ENCODE results near the gene FYB1. TPM values are rescaled to one million over a fixed set of nuclear protein-coding genes. Genes with fewer than 3 reads are reported as not detected.
A peak's percentile ranks its signal among the peaks of the same experiment; 100 is the strongest.

The FYB1 gene
- total RNA-seq, 1 donor from 2014 or later = 0.31 TPM

DNA sequence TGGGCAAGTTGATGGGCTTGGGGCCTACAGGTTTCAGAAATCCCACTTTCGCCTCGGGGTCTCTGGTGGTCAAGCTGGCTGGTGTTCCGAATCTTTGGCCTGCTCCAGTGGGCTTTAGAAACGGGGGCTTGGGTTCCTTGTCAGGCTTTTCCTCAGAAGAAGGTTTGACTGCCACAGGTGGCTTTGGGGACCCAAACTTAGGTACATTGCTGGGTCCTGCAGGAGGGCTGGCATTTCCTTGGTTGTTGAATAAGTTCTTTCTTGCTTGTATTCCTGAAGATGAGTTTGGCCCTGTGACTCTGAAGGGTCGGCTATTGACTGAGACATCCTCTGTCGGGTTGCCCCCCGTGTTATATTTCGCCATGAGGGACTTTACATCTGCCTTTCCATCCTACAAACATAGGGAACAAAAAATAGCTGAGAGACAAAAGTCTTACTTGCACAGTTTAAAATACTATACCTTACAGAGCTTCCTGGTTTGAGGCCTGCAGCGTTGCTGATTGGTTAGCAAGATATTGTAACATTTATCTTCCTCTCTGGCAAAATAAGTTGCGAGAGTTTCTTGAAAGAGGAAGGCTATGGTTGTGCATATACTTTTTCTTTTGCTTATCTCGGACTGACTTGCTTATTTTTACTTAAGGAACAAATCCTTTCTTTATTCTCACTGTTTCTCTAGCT, 16.6 kb downstream of the FYB1 start:
- no peak for DNase-seq (ENCODE audit: low spot score)
- H3K4me1 Mint-ChIP-seq (ENCODE audit: unreplicated experiment) = peaks cover 14% of the 10 kb centered on the region
- no peaks in the 10 kb centered on the region for H3K9me3 Mint-ChIP-seq (ENCODE audit: unreplicated experiment)
- no peak overlapping the region for H3K4me3 Mint-ChIP-seq (ENCODE audit: unreplicated experiment)
- H3K36me3 Mint-ChIP-seq (ENCODE audit: low read depth, unreplicated experiment) = no peaks in the 10 kb centered on the region
- TF ChIP-seq, protein P1, sequence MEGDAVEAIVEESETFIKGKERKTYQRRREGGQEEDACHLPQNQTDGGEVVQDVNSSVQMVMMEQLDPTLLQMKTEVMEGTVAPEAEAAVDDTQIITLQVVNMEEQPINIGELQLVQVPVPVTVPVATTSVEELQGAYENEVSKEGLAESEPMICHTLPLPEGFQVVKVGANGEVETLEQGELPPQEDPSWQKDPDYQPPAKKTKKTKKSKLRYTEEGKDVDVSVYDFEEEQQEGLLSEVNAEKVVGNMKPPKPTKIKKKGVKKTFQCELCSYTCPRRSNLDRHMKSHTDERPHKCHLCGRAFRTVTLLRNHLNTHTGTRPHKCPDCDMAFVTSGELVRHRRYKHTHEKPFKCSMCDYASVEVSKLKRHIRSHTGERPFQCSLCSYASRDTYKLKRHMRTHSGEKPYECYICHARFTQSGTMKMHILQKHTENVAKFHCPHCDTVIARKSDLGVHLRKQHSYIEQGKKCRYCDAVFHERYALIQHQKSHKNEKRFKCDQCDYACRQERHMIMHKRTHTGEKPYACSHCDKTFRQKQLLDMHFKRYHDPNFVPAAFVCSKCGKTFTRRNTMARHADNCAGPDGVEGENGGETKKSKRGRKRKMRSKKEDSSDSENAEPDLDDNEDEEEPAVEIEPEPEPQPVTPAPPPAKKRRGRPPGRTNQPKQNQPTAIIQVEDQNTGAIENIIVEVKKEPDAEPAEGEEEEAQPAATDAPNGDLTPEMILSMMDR (IDR thresholded peaks at IDR 0.05; ENCODE audit: unreplicated experiment) = no peak
- H3K27ac Mint-ChIP-seq (ENCODE audit: unreplicated experiment) = no peak overlapping the region
- H3K27me3 Mint-ChIP-seq (ENCODE audit: unreplicated experiment) = peaks cover 2% of the 10 kb centered on the region

DNA sequence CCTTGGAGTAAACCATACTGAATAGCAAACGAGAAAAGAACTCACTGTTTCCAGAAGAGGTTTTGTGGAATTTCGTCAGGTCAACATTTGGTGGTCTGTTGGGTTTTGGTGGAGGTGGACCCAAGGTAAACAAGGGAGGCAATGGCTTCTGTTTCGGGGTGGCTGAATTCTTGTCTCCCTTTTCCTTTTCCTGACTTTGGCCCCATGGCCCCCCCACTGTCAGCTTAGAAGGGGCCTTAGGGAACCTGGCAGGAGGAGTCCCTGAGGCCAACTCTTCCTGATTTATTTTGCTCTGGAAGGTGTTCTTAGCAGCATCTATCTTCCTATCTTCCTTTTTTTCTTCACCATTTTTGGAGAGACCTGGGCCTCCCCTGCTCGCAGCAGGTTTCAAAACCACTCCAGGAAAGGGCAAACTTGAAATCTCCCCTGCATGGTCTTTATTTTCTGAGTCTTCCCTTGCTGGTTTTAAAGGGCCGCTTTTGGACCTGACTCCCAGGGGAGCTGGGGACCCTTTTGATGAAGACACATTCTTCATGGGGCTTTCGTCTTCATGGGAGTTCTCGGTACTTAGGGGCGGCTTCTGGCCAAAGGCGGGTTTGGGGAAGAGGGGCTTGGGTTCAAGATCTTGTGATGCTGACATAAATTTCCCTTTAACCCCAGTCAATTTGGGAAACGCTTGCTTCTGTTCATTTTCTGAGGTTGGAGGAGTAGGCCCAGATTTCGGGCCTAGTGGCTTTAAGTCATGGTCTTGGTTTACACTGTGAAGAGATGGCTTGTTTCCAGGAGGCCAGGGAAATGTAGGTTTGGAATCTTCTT, 17.4 kb downstream of the FYB1 start:
- H3K27ac Mint-ChIP-seq (ENCODE audit: unreplicated experiment) = peak overlapping the region; percentile 28
- H3K4me3 Mint-ChIP-seq (ENCODE audit: unreplicated experiment) = no peak overlapping the region
- TF ChIP-seq, protein P1 (IDR thresholded peaks at IDR 0.05; ENCODE audit: unreplicated experiment) = no peak
- peaks cover 14% of the 10 kb centered on the region for H3K4me1 Mint-ChIP-seq (ENCODE audit: unreplicated experiment)
- no peaks in the 10 kb centered on the region for H3K36me3 Mint-ChIP-seq (ENCODE audit: low read depth, unreplicated experiment)
- DNase-seq (ENCODE audit: low spot score) = no peak
- H3K9me3 Mint-ChIP-seq (ENCODE audit: unreplicated experiment) = no peaks in the 10 kb centered on the region
- peaks cover 2% of the 10 kb centered on the region for H3K27me3 Mint-ChIP-seq (ENCODE audit: unreplicated experiment)

DNA sequence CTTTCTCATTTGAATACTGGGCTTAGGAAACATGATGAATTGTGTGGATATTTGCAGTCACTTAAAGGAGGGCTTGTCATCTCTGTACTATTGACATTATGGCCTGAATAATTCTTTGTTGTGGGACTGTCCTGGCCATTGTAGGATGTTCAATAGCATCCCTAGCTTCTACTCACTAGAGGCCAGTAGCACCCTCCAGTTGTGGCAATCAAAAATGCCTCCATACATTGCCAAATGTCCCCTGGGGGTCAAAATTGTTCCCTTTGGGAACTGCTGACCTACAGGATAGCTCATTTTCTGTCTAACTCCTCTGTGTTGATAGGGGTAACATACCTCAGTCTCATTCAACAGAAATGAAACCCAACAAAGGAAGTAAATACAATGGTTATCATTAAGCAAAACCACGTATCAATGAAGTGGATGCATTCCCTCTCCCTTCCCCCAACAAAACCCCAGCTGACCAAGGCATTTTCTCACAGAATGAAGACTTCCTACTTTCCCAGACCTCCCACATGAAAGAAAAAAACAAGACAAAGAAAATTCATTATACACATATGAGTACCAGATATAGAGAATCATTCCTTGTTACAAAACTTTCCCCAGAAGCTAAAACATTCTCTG, 18.1 kb downstream of the FYB1 start:
- H3K9me3 Mint-ChIP-seq (ENCODE audit: unreplicated experiment) = no peaks in the 10 kb centered on the region
- H3K4me3 Mint-ChIP-seq (ENCODE audit: unreplicated experiment) = no peak overlapping the region
- peaks cover 2% of the 10 kb centered on the region for H3K27me3 Mint-ChIP-seq (ENCODE audit: unreplicated experiment)
- H3K36me3 Mint-ChIP-seq (ENCODE audit: low read depth, unreplicated experiment) = no peaks in the 10 kb centered on the region
- DNase-seq (ENCODE audit: low spot score) = no peak
- TF ChIP-seq, protein P1 (IDR thresholded peaks at IDR 0.05; ENCODE audit: unreplicated experiment) = no peak
- peaks cover 14% of the 10 kb centered on the region for H3K4me1 Mint-ChIP-seq (ENCODE audit: unreplicated experiment)
- H3K27ac Mint-ChIP-seq (ENCODE audit: unreplicated experiment) = peak overlapping the region; percentile 28

DNA sequence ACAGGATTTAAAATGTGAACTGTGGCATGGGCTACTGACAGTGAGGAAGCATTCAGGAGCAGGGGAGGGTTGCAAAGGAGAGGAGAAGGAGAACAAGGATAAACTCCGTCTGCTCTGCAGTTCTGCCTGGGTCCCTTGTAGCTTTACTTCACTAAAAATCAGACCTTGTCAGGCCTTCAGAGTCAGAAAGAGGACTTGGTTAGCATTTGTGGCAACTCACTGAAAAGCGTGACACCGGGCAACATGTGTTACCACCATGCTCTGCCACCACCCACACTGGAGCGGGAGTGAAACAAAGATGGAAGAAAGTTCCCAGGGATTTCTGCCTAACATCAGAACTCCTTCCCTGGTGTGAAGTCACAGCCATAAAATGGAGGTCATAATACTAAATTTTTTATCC, 19.3 kb downstream of the FYB1 start:
- Mint-ChIP-seq H3K27me3 (ENCODE audit: unreplicated experiment) (peaks cover 2% of the 10 kb centered on the region), H3K36me3 (ENCODE audit: low read depth, unreplicated experiment) (no peaks in the 10 kb centered on the region), H3K27ac (ENCODE audit: unreplicated experiment) (no peak overlapping the region), H3K4me1 (ENCODE audit: unreplicated experiment) (peaks cover 17% of the 10 kb centered on the region), H3K9me3 (ENCODE audit: unreplicated experiment) (no peaks in the 10 kb centered on the region), H3K4me3 (ENCODE audit: unreplicated experiment) (no peak overlapping the region)
- TF ChIP-seq, protein P1 (IDR thresholded peaks at IDR 0.05; ENCODE audit: unreplicated experiment) = no peak
- DNase-seq (ENCODE audit: low spot score) = no peak
